Measurements from ENCODE around the gene PLCB1. TPM values are rescaled to one million over a fixed set of nuclear protein-coding genes. Genes with fewer than 3 reads are reported as not detected.

The PLCB1 gene
- total and polyA plus RNA-seq, 10 of the 15 experiments (the other 5 are each of a cell fraction or from before 2014, with no cell fraction given) = 0.05 to 5.3 (median 0.17) TPM; not detected in 1

- DNase-seq (ENCODE audit: low read depth, low spot score) = no peak
- no peaks in the 10 kb centered on the region; a peak in 1 of 4 replicates for H3K27me3 ChIP-seq (replicated peaks in 1 of 2; ENCODE audit: control insufficient read depth in 2 of 2, insufficient read depth in 2 of 2, low read length in 1 of 2)
- TF ChIP-seq NFIC (IDR thresholded peaks at IDR 0.05; ENCODE audit: low read depth, low read length) (no peak), CREM (IDR thresholded peaks at IDR 0.05; ENCODE audit: low read depth) (no peak), BACH1 (IDR thresholded peaks at IDR 0.05; ENCODE audit: borderline replicate concordance) (no peak), SUPT20H (IDR thresholded peaks at IDR 0.05; ENCODE audit: borderline replicate concordance, control insufficient read depth, low read depth, low read length) (no peak), ZNF274 (IDR thresholded peaks at IDR 0.05; ENCODE audit: insufficient read depth, insufficient read length) (no peak), SMARCA5 (IDR thresholded peaks at IDR 0.05) (no peak), POLR2A (IDR thresholded peaks at IDR 0.05; ENCODE audit: low read depth, low read length) (no peak), SIX5 (IDR thresholded peaks at IDR 0.05; ENCODE audit: low read depth, low read length, severe bottlenecking) (no peak), NKRF (conservative IDR thresholded peaks at IDR 0.05) (no peak), EZH2 (IDR thresholded peaks at IDR 0.05; ENCODE audit: borderline replicate concordance, control insufficient read depth, low read depth, low read length) (no peak), PKNOX1 (IDR thresholded peaks at IDR 0.05) (no peak), MEF2A (IDR thresholded peaks at IDR 0.05; ENCODE audit: insufficient read depth, low read depth, low read length) (no peak), STAT1 (conservative IDR thresholded peaks at IDR 0.05) (no peak), DPF2 (IDR thresholded peaks at IDR 0.05) (no peak)
- TF ChIP-seq, protein P1, sequence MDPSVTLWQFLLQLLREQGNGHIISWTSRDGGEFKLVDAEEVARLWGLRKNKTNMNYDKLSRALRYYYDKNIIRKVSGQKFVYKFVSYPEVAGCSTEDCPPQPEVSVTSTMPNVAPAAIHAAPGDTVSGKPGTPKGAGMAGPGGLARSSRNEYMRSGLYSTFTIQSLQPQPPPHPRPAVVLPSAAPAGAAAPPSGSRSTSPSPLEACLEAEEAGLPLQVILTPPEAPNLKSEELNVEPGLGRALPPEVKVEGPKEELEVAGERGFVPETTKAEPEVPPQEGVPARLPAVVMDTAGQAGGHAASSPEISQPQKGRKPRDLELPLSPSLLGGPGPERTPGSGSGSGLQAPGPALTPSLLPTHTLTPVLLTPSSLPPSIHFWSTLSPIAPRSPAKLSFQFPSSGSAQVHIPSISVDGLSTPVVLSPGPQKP (IDR thresholded peaks at IDR 0.05; ENCODE audit: low read depth, low read length) = no peak
- no peaks in the 10 kb centered on the region for H3K79me2 ChIP-seq (ENCODE audit: control insufficient read depth, insufficient read depth, low read length)
- no peaks in the 10 kb centered on the region for H3K4me1 ChIP-seq (ENCODE audit: control insufficient read depth, insufficient read depth, low read length)
- ChIA-PET RAD21 (ENCODE audit: unreplicated experiment) (no interaction called here), SMC1A (ENCODE audit: uncharacterized antibody, unreplicated experiment) (no interaction called here), POLR2A (no interaction called here), CTCF (no interaction called here)
- H3K36me3 ChIP-seq (ENCODE audit: control insufficient read depth in 2 of 2, insufficient read depth in 2 of 2, low read length in 1 of 2) = no peaks in the 10 kb centered on the region
- no peak overlapping the region for H3K9ac ChIP-seq (ENCODE audit: control insufficient read depth, insufficient read depth, low read length)
- 7% methylated on average over 5 of the region's 5 CpGs for WGBS (ENCODE audit: insufficient coverage, insufficient replicate concordance, low lambda C conversion rate, missing lambda C conversion rate)
- no TSS peak for BruUV-seq (replicated peaks)
- H2AFZ ChIP-seq (ENCODE audit: control insufficient read depth, low read depth, low read length) = no peak overlapping the region
- H4K20me1 ChIP-seq (ENCODE audit: control insufficient read depth, insufficient read depth) = no peaks in the 10 kb centered on the region
- intact Hi-C loops (cut with micrococcal nuclease; ENCODE audit: unreplicated experiment) (no loop called here), in situ Hi-C loops (cut with MboI) (no loop called here)
- H3K4me2 ChIP-seq (ENCODE audit: control insufficient read depth, insufficient read depth) = no peak overlapping the region
- ATAC-seq = no peak
- no peak for FAIRE-seq
- no peak overlapping the region for H3K27ac ChIP-seq (ENCODE audit: control insufficient read depth, insufficient read depth)
- H3K9me3 ChIP-seq (replicated peaks; ENCODE audit: control insufficient read depth, insufficient read depth, low read length) = no peaks in the 10 kb centered on the region
- no peak overlapping the region for H3K4me3 ChIP-seq
Measured at GRCh38 chr20:8095648-8096572, 36.2 kb upstream of the PLCB1 start.
